K562 (cell line): ENCODE data around the gene NDUFA5. TPM values are rescaled to one million over a fixed set of nuclear protein-coding genes. Genes with fewer than 3 reads are reported as not detected.

Experiments used
- BDP1 ChIP-seq: IDR thresholded peaks from 3 replicates; pipeline ENCODE4 v1.6.1; 2011; ENCODE audit not compliant: insufficient read length, insufficient read depth
- CEBPG ChIP-seq, 3 experiments: fragments of 200-800 bp in 1 of 3; sonication (Bioruptor generic) in 1 of 3; sonication (generic) in 1 of 3; formaldehyde crosslinking in 1 of 3; IDR thresholded peaks in 2 of 3; conservative IDR thresholded peaks in 1 of 3; 2 replicates each; pipeline versions ENCODE4 v1.6.1 to v1.8.0; 2016 to 2022; ENCODE audit warnings: missing compliant biosample characterization in 2 of 3, missing genetic modification characterization in 2 of 3, mild to moderate bottlenecking in 1 of 3, missing genetic modification reagents in 1 of 3
- FOXK2 ChIP-seq, 2 experiments: fragments of 450-650 bp; IDR thresholded peaks in 1 of 2; conservative IDR thresholded peaks in 1 of 2; 2 replicates each; pipeline ENCODE4 v1.6.1; 2016; ENCODE audit warnings: low read depth in 2 of 2, mild to moderate bottlenecking in 1 of 2
- HDAC3 ChIP-seq: fragments of 450-650 bp; IDR thresholded peaks from 2 replicates; pipeline ENCODE4 v1.6.1; 2018; ENCODE audit warnings: borderline replicate concordance, mild to moderate bottlenecking, moderate library complexity; ENCODE audit not compliant: partially characterized antibody
- JUN ChIP-seq, 2 experiments: sonication (generic) in 1 of 2; formaldehyde crosslinking in 1 of 2; IDR thresholded peaks; 2 replicates each; pipeline versions ENCODE4 v1.6.1 to v1.8.0; 2012 to 2022; ENCODE audit warnings: borderline replicate concordance in 2 of 2, mild to moderate bottlenecking in 2 of 2, improper control_type of control experiment in 1 of 2, low read depth in 1 of 2, low read length in 1 of 2, missing genetic modification reagents in 1 of 2
- MBD1 ChIP-seq: fragments of 250-450 bp; sonication (Bioruptor Pico); IDR thresholded peaks from 2 replicates; pipeline ENCODE4 v1.8.0; 2022; ENCODE audit warnings: inconsistent platforms
- PBX2 ChIP-seq, 2 experiments: IDR thresholded peaks in 1 of 2; conservative IDR thresholded peaks in 1 of 2; 2 replicates each; pipeline ENCODE4 v1.6.1; 2016; ENCODE audit warnings: low read depth in 2 of 2, mild to moderate bottlenecking in 1 of 2, missing compliant biosample characterization in 1 of 2, missing genetic modification characterization in 1 of 2, moderate library complexity in 1 of 2
- PHF8 ChIP-seq: fragments of 200-600 bp; sonication (generic); IDR thresholded peaks from 2 replicates; pipeline ENCODE4 v1.6.1; 2012; ENCODE audit warnings: mixed run types, mild to moderate bottlenecking, inconsistent platforms, low read length, moderate library complexity, borderline replicate concordance
- RCOR1 ChIP-seq, 2 experiments: IDR thresholded peaks; 2 replicates each; pipeline ENCODE4 v1.6.1; 2012; ENCODE audit warnings: low read depth in 2 of 2, low read length in 2 of 2, borderline replicate concordance in 1 of 2, improper control_type of control experiment in 1 of 2
- RNF2 ChIP-seq: sonication (generic); IDR thresholded peaks from 2 replicates; pipeline ENCODE4 v1.6.1; 2016
- TRIM24 ChIP-seq, 2 experiments: fragments of 450-650 bp; IDR thresholded peaks; 2 replicates each; pipeline ENCODE4 v1.6.1; 2016
- ZC3H4 ChIP-seq: sonication (generic); formaldehyde crosslinking; IDR thresholded peaks from 2 replicates; pipeline ENCODE4 v1.9.0; 2021; ENCODE audit warnings: missing genetic modification reagents, borderline replicate concordance
- ZNF282 ChIP-seq: sonication (generic); formaldehyde crosslinking; IDR thresholded peaks from 2 replicates; pipeline ENCODE4 v1.8.1; 2023; ENCODE audit warnings: missing genetic modification reagents
- polyA plus RNA-seq, 8 experiments: library from polyadenylated mRNA; depleted of rRNA in 4 of 8; stranded (reverse) in 5 of 8; unstranded in 3 of 8; fragments of >200 nt; fragmentation: Nextera tagmentation in 2 of 8; fragmentation: Illumina TruSeq in 1 of 8; extraction: Ambion mirVana in 2 of 8; extraction: Trizol in 1 of 8; gene quantifications; 2 replicates each; pipeline versions ENCODE4 v1.2.1 to v1.2.3, GENCODE V29; 2011 to 2014; ENCODE audit warnings: inconsistent platforms in 1 of 8, missing spikeins in 1 of 8
- total RNA-seq, 7 experiments: library from RNA; depleted of rRNA in 6 of 7; stranded (reverse); fragments of >200 nt in 6 of 7; fragmentation: Illumina TruSeq in 2 of 7; extraction: Trizol in 2 of 7; gene quantifications; 2 replicates each; pipeline versions ENCODE4 v1.2.1 to v1.2.3, GENCODE V29; 2011 to 2021; ENCODE audit warnings: low replicate concordance in 1 of 7

Gene NDUFA5
- total and polyA plus RNA-seq, 9 of the 15 experiments (the other 6 are each of a cell fraction or from before 2014, with no cell fraction given) = 155 to 677 (median 269) TPM

- TF ChIP-seq PBX2 (CRISPR knock-in tag; IDR thresholded peaks at IDR 0.05; ENCODE audit: low read depth) (no peak), PBX2 (tag; conservative IDR thresholded peaks at IDR 0.05; ENCODE audit: low read depth) (peak; percentile 75), HDAC3 (peak; percentile 44), ZC3H4 (CRISPR knock-in tag) (no peak), MBD1 (peak; percentile 41; the same call in 1 of the 2 replicates), ZNF282 (no peak), CEBPG (CRISPR knock-in tag; IDR thresholded peaks at IDR 0.05) (peak; percentile 80), CEBPG (tag; conservative IDR thresholded peaks at IDR 0.05 in 1 of 2, IDR thresholded peaks at IDR 0.05 in 1 of 2) (peak; percentile 75 to 87), PHF8 (no peak), FOXK2 (conservative IDR thresholded peaks at IDR 0.05 in 1 of 2, IDR thresholded peaks at IDR 0.05 in 1 of 2; ENCODE audit: low read depth in 2 of 2) (peak; percentile 71 to 77; a peak in 3 of 4 replicates), RNF2 (peak; percentile 80), JUN (IDR thresholded peaks at IDR 0.05; ENCODE audit: borderline replicate concordance, low read depth, low read length) (peak; percentile 47; the same call in 1 of the 2 replicates), JUN (CRISPR knock-in tag; IDR thresholded peaks at IDR 0.05; ENCODE audit: borderline replicate concordance) (no peak), BDP1 (no peak), RCOR1 (IDR thresholded peaks at IDR 0.05; ENCODE audit: borderline replicate concordance in 1 of 2, low read depth in 2 of 2, low read length in 2 of 2) (peak in 1 of 2 experiments; percentile 94; a peak in 2 of 4 replicates), TRIM24 (IDR thresholded peaks at IDR 0.05) (peak; percentile 76 to 83)
Observed at GRCh38 chr7:123498601-123499000, 59.0 kb downstream of the NDUFA5 start (continued).
